D721Med (cell line): ENCODE measurements around the gene ISG15.

ENCODE experiments used
- DNase-seq: peaks from one replicate; pipeline ENCODE4 v3.0.0; 2011; ENCODE audit warnings: low spot score; ENCODE audit not compliant: insufficient read length
- FAIRE-seq: peaks from 2 replicates; lab custom pipeline; 2011; peaks lifted over from hg19 to GRCh38; lab: Jason Lieb, UNC
- TF ChIP-seq, protein P1 (sequence below): IDR thresholded peaks from 2 replicates; pipeline ENCODE4 v1.5.1; 2012; ENCODE audit warnings: mild to moderate bottlenecking, control low read depth; ENCODE audit not compliant: insufficient read depth; ENCODE audit errors: missing control alignments

The ISG15 gene

DNA sequence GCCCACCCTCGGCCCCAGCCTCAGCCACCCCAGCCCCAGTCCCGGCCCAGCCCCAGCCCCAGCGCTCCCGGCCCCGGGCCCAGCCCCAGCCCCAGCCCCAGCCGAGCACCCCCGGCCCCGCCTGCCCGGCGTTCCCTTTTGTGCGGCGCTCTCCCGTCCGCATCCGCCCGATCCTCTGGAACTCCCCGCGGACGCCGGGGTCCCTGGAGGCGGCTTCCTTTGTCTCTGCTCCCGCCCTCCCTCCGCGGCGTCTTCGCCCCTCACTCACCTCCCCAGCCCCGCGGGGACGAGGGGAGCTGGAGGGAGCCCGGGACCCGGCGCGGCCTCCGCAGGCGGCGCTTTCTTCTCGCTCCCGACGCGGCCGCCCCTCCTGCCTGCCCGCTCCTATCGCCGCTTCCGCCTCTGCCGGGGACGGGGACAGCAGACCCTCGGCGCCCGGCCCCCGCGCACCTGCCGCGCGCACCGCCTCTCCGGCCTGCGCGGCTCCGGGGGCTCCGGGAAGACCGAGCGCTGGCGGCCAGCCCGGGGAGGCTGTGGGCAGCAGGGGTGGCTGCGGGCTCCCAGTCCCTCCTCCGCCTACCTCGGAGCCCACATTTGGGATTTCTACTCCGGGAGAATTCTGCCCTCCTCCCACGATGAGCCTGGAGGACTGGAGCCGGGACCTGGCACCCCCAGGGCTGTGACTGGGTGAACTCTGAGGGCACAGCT is 20.6 kb downstream of the ISG15 start:
- no peak for DNase-seq
- TF ChIP-seq, protein P1, sequence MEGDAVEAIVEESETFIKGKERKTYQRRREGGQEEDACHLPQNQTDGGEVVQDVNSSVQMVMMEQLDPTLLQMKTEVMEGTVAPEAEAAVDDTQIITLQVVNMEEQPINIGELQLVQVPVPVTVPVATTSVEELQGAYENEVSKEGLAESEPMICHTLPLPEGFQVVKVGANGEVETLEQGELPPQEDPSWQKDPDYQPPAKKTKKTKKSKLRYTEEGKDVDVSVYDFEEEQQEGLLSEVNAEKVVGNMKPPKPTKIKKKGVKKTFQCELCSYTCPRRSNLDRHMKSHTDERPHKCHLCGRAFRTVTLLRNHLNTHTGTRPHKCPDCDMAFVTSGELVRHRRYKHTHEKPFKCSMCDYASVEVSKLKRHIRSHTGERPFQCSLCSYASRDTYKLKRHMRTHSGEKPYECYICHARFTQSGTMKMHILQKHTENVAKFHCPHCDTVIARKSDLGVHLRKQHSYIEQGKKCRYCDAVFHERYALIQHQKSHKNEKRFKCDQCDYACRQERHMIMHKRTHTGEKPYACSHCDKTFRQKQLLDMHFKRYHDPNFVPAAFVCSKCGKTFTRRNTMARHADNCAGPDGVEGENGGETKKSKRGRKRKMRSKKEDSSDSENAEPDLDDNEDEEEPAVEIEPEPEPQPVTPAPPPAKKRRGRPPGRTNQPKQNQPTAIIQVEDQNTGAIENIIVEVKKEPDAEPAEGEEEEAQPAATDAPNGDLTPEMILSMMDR, result no peak
- no peak for FAIRE-seq

DNA sequence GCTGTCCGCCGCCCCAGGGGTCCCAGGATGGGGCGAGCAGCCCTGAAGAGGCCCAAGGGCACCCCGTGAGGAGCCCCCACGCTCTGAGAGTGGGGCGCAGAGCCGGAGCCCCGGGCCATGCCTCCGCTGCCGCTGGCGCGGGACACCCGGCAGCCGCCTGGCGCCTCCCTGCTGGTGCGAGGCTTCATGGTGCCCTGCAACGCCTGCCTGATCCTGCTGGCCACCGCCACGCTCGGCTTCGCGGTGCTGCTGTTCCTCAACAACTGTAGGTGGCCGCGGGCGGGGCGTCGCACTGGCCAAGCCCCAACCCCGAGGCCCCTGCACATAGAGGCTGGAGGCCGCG is 21.1 kb downstream of the ISG15 start:
- TF ChIP-seq, protein P1, result no peak
- FAIRE-seq, result no peak
- no peak for DNase-seq

DNA sequence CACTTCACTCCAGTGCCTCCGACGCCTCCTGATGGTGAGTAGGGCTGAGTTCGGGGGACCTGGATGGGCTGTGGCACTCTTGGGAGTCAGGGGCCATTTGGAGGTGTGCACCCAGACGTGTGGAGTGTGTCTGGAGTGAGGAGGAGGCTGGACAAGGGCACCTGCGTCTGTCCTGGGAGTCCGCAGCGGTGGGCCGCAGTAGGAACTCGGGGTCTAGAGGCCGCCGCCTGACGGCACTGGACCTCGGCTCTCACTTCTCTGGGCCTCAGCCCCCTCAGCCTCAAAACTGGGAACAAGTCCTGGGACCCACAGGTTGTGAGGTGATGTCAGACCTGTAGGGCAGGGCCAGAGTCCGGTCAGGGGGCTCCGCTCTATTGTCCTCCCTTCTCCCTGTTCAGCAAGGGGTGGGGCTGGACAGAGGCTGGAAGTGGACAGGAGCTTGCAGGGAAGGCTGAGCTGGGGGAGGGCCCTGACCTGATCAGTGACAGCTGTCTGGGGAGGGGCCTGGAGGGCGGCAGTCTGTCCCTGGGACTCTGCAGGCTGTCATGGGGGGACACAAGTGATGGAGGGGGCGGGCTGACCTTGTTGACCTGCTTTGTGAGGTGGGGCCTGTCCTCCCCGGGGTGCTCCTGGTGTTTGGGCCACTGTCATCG is 22.1 kb downstream of the ISG15 start:
- no peak for FAIRE-seq
- no peak for DNase-seq
- TF ChIP-seq, protein P1, result no peak

DNA sequence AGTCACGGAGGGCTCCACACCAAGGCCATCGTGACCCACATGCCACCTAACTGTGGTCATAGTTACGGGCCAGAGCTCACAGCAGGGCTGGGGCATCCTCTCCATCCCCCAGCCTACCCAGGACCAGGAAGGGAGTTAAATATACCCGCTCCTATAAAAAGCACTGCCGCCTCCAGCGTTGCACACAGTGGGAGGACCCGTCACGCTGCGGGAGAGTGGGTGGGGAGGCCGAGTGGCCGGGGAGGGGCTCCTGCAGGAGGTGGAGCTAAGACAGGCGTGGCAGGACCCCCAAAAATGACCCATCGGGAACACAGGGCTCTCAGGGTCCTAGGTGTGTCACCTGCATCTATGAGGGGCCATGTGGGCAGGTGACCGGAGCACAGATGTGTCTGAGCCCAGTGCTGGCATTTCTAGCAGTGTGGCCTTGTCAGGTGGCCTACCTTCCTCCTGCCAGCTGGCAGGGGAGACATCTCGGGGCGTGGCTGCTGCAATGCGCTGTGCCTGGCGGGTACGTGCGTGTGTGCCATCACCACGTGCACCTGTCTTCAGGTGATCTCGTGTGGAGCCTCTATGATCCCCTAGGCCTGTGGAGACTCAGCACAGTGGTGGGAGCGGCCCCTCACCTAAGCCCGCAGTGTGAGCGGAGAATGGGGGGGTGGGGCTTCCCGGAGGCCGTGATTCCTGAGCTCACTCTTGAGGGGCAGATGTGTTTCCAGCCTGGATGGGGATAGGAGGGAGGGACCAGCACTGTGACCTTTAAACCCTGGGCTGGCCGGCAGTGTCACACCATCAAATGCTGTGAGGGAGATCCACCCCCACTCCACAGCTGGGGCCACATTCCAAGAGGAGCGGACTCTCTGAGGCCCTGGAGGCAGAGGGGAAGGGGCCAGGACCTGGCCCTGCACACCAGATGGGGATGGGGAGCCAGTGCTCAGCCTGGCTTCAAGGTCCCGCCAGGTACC is 24.4 kb downstream of the ISG15 start:
- TF ChIP-seq, protein P1, result no peak
- DNase-seq (no peak), FAIRE-seq (no peak)

DNA sequence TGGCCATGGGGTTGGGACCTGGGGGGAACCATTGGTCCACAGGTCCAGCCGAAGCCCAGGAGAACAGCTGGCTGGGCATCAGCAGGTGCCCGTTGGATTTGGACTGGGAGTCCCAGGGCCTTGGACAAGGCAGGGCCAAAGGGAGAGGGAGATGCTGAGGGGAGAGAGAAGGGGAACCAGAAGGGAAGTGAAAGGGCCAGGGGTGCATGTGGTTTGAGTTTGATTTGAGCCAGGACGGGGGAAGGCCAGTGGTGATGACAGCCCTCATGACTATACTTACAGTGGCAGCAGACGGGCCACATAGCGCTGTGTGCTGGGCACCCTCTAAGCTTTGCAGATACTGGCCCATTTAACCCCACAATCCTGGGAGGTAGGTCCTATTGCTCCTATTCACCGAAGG is 25.4 kb downstream of the ISG15 start:
- TF ChIP-seq, protein P1, result no peak
- FAIRE-seq, result no peak
- DNase-seq, result no peak

DNA sequence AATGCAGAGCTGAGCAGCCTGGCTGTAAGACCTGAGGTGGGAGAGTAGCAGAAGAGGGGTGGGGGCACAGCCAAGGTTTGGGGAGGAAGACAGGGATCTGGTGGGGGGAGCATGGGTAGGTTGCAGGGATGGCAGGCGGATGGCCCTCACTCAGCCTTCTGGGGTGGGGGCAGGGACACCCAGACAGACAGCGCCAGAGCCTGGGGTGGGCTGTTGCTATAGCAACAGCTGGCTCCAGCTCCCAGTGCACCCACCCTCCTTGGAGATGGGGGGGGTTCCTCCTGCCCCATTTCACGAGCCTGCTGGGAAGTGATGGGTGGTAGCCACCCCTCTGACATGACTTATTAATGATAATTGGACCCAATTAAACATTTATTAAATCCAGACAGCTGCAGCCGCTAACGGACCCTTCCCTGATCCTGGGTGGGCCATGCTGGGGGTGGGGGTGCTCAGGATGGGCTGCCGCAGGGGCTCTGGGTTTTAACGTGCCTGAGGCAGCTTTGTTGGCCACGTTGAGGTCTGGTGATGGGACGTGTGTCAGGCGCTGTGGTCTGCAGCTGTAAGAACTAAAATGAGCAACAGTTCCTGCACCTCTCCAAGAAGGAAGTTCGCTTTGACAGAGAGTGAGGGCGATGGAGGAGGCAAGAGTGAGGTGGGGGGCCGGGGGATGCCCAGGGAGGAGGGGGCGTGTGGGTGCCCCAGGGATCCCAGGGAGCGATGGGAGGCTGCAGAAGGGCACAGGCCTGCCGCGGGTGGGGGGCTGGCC is 26.0 kb downstream of the ISG15 start:
- TF ChIP-seq, protein P1, result no peak
- DNase-seq, result no peak
- FAIRE-seq, result no peak
